Measurements from ENCODE around the gene VAMP5. TPM values are rescaled to one million over a fixed set of nuclear protein-coding genes. Genes with fewer than 3 reads are reported as not detected.

Gene VAMP5
- total and polyA plus RNA-seq, 10 donors: 58.5 to 129 (median 72.1) TPM

DNA sequence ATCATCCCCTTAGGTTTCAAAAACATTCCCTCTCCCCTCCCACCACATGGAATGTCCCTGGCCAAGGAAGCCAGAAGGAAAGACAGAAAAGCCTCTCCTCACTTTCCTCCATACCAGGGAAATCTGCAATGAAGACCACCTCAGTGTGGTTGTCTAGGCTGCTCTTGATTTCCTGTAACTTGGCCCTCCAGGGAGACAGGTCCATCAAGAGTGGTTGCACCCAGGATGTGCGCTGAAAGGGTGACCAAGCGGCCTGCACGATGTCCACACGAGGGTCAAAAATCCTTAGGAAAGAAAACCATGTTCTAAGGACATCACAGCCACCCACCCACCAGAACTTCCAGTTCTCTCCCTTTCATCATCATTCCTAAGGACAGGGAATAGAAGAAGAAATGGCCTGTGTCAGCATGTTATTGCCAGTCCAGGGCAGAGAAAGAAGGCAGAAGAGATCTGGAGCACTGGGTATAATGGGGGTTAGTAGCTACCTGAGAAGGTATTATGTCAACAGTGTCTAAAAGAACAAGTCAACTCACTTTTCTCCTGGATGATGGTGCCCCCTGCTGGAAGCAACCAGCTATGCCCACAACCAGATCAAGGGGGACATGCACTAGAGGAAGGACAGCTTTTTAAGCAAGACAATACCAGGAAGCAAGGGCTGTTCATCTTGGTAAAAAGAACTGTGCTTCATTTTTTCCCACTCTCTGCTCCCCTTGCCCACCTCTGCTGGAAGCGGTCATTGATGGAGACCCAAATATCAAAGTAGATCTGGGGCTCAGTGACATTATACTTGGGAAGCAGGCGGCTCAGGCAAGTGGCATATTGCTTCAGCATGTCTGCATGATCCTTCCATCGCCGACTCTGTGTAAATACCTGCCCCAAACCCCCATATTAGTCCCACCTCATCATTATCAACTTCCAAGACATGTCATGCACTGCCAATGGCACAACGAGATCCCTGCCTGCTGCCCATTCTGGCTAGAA is 32.2 kb upstream of the VAMP5 start:
- TF ChIP-seq, protein P1, sequence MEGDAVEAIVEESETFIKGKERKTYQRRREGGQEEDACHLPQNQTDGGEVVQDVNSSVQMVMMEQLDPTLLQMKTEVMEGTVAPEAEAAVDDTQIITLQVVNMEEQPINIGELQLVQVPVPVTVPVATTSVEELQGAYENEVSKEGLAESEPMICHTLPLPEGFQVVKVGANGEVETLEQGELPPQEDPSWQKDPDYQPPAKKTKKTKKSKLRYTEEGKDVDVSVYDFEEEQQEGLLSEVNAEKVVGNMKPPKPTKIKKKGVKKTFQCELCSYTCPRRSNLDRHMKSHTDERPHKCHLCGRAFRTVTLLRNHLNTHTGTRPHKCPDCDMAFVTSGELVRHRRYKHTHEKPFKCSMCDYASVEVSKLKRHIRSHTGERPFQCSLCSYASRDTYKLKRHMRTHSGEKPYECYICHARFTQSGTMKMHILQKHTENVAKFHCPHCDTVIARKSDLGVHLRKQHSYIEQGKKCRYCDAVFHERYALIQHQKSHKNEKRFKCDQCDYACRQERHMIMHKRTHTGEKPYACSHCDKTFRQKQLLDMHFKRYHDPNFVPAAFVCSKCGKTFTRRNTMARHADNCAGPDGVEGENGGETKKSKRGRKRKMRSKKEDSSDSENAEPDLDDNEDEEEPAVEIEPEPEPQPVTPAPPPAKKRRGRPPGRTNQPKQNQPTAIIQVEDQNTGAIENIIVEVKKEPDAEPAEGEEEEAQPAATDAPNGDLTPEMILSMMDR (IDR thresholded peaks at IDR 0.05 in 8 of 11, conservative IDR thresholded peaks at IDR 0.05 in 3 of 11): peak; percentile 94 to 98 (median 97)
- no peak for TF ChIP-seq POLR2A (IDR thresholded peaks at IDR 0.05)
- TF ChIP-seq POLR2AphosphoS5 (IDR thresholded peaks at IDR 0.05): peak in 1 of 3 donors; percentile 67
- no peaks in the 10 kb centered on the region for H3K27me3 ChIP-seq (replicated peaks in 1 of 7)
- H3K27ac ChIP-seq: peak overlapping the region in 4 of 8 donors; percentile 37 to 71 (median 70)
- no peaks in the 10 kb centered on the region for H3K9me3 ChIP-seq
- H3K36me3 ChIP-seq: peaks cover 0 to 100% (median 60%) of the 10 kb centered on the region in 6 donors
- DNase-seq: peak; percentile 91
- no peak overlapping the region for H3K4me3 ChIP-seq
- WGBS, 5 donors: 72 to 83% (median 75%) methylated on average over 9 of the region's 9 CpGs
- intact Hi-C loops (cut with DNase I; ENCODE audit: low total_unique reads): loop anchor here (2.0 kb wide), 1 partner anchor 131 kb away; no protein-coding TSS in a partner anchor
- peaks cover 2 to 30% (median 16%) of the 10 kb centered on the region in 6 donors for H3K4me1 ChIP-seq

DNA sequence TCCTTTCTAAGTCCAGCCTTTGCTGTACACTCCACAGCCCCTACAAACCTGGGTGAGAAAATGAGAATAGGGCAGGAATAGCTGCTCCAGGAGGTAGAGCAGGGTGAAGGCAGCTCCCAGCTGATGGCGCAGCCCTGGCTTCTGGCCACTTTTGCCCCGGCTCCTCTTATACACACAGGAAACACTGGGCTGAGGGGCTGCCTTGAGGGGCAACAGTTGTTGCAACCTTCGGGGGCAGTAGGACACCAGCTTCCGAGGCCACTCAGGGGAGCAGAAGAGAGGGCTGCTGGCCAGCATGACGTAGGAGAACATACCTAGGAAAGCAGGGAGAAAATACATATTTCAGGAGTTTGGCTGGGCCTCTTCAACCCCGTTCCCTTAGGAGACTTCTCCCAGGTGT is 31.0 kb upstream of the VAMP5 start:
- intact Hi-C loops (cut with DNase I; ENCODE audit: low total_unique reads): no loop called here
- DNase-seq: no peak
- H3K9me3 ChIP-seq: no peaks in the 10 kb centered on the region
- H3K27me3 ChIP-seq (replicated peaks in 1 of 7): no peaks in the 10 kb centered on the region
- peaks cover 2 to 30% (median 16%) of the 10 kb centered on the region in 6 donors for H3K4me1 ChIP-seq
- WGBS, 5 donors: 81 to 87% (median 85%) methylated on average over 6 of the region's 6 CpGs
- H3K36me3 ChIP-seq: peaks cover 0 to 99% (median 58%) of the 10 kb centered on the region in 6 donors
- H3K27ac ChIP-seq: no peak overlapping the region
- TF ChIP-seq POLR2AphosphoS5 (IDR thresholded peaks at IDR 0.05) (no peak), POLR2A (IDR thresholded peaks at IDR 0.05) (no peak)
- TF ChIP-seq, protein P1 (IDR thresholded peaks at IDR 0.05 in 8 of 11, conservative IDR thresholded peaks at IDR 0.05 in 3 of 11): no peak
- H3K4me3 ChIP-seq: no peak overlapping the region

DNA sequence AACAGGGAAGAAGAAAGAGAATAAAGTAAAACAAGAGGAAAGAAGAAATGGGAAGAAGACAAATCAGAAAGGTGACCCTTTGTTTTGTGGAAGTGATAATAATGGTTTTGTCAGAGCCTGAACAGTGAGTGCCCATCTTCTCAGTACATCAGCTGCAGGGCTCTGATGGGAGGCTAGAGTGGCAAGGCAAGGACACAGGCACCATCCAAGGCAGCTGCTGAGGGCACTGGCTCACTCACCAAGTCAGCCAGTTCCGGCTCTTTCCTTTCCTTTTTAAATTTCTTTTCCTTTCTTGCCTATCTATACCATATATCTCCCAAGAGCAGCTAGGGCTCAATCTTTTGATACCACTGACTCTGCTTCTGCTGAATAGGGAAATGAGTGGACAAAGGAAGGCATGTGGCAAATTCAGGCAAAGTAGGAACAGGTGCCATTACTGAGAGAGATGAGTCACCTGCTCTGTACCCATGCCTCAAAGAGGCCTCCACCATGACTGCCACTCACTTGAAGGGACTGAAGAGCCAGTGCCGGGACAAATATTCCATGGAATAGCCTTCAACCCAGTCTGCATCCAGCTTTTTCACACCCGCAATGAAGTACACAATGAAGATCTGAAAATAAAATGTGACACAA is 29.1 kb upstream of the VAMP5 start:
- TF ChIP-seq POLR2A (IDR thresholded peaks at IDR 0.05): no peak
- TF ChIP-seq POLR2AphosphoS5 (IDR thresholded peaks at IDR 0.05): no peak
- TF ChIP-seq, protein P1 (IDR thresholded peaks at IDR 0.05 in 8 of 11, conservative IDR thresholded peaks at IDR 0.05 in 3 of 11): no peak
- Histone ChIP-seq H3K4me3 (no peak overlapping the region), H3K27ac (no peak overlapping the region), H3K36me3 (peaks cover 0 to 92% (median 56%) of the 10 kb centered on the region in 6 donors), H3K27me3 (replicated peaks in 1 of 7) (no peaks in the 10 kb centered on the region), H3K4me1 (peaks cover 2 to 43% (median 21%) of the 10 kb centered on the region in 6 donors), H3K9me3 (no peaks in the 10 kb centered on the region)
- 96 to 98% (median 97%) methylated on average over 3 of the region's 3 CpGs for WGBS, 5 donors
- intact Hi-C loops (cut with DNase I; ENCODE audit: low total_unique reads): no loop called here
- no peak for DNase-seq

Measured in spleen (tissue), 11 donors.